DMS153 treated with DMSO at 0.1 percent for 48 hours (cell line): ENCODE data around the gene GGCT.

Source experiments
- DNase-seq: peaks from one replicate; lab custom pipeline; 2025; ENCODE audit not compliant: unreplicated experiment; lab: John Stamatoyannopoulos, UW

The GGCT gene

GRCh38 chr7:30465046-30465810, 39.4 kb downstream of the GGCT start:
- no peak for DNase-seq

GRCh38 chr7:30464231-30464671, 40.4 kb downstream of the GGCT start:
- DNase-seq, result no peak

- no peak for DNase-seq
Measured at GRCh38 chr7:30463405-30464145, 41.1 kb downstream of the GGCT start.

- DNase-seq, result no peak
Measured at GRCh38 chr7:30462179-30462578, 42.5 kb downstream of the GGCT start.

- DNase-seq, result no peak
Measured at GRCh38 chr7:30460246-30460633, 44.4 kb downstream of the GGCT start.

GRCh38 chr7:30459591-30460245, 44.9 kb downstream of the GGCT start:
- DNase-seq, result no peak

- DNase-seq, result no peak
Measured at GRCh38 chr7:30458311-30458710, 46.3 kb downstream of the GGCT start.

GRCh38 chr7:30453921-30454320, 50.7 kb downstream of the GGCT start:
- DNase-seq, result no peak

- DNase-seq, result no peak
Measured at GRCh38 chr7:30453016-30453415, 51.6 kb downstream of the GGCT start.

GRCh38 chr7:30452280-30452930, 52.2 kb downstream of the GGCT start:
- DNase-seq, result no peak

GRCh38 chr7:30451539-30452279, 52.9 kb downstream of the GGCT start:
- DNase-seq, result no peak

- no peak for DNase-seq
Measured at GRCh38 chr7:30450983-30451497, 53.6 kb downstream of the GGCT start.

GRCh38 chr7:30450240-30450982, 54.2 kb downstream of the GGCT start:
- no peak for DNase-seq

GRCh38 chr7:30448461-30449189, 56.0 kb downstream of the GGCT start:
- DNase-seq, result no peak

- no peak for DNase-seq
Measured at GRCh38 chr7:30447466-30447865, 57.2 kb downstream of the GGCT start.
